ENCODE results near the gene TP63. TPM values are rescaled to one million over a fixed set of nuclear protein-coding genes. Genes with fewer than 3 reads are reported as not detected.

The TP63 gene
- total RNA-seq, 4 donors from 2014 or later = 302 to 485 (median 319) TPM

DNA sequence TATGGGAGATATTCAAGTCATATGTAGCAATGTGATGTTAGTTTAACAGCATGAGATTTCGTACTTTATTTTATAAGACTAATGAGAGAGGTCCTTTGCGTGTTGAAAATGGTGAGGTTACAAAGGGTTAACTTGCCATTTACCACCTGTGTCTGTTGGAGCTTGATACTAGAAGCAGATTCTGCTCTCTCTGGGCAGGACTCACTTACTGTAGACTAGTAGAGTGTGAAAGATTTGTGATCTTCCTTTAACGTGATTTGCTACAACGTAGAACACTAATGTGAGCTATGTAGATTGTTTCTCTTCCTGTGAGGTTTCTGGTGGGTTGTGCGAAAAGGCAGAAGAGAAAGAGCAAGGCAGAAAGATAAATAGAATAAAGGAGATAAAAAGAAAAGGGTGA lies 1.1 kb downstream of the TP63 start:
- peaks cover 19% of the 10 kb centered on the region for H3K4me1 ChIP-seq
- H3K36me3 ChIP-seq = no peaks in the 10 kb centered on the region
- H3K9me3 ChIP-seq = no peaks in the 10 kb centered on the region
- DNase-seq (ENCODE audit: low spot score in 2 of 2) = no peak
- H3K27me3 ChIP-seq = no peaks in the 10 kb centered on the region
- H3K27ac ChIP-seq = no peak overlapping the region
- 79% methylated on average over 5 of the region's 5 CpGs for WGBS
- TF ChIP-seq EP300 (IDR thresholded peaks at IDR 0.05) = no peak
- no peak for TF ChIP-seq POLR2A (IDR thresholded peaks at IDR 0.05)
- no peak for TF ChIP-seq CTCF (IDR thresholded peaks at IDR 0.05)
- TF ChIP-seq POLR2AphosphoS5 (IDR thresholded peaks at IDR 0.05) = no peak
- H3K4me3 ChIP-seq = no peak overlapping the region

DNA sequence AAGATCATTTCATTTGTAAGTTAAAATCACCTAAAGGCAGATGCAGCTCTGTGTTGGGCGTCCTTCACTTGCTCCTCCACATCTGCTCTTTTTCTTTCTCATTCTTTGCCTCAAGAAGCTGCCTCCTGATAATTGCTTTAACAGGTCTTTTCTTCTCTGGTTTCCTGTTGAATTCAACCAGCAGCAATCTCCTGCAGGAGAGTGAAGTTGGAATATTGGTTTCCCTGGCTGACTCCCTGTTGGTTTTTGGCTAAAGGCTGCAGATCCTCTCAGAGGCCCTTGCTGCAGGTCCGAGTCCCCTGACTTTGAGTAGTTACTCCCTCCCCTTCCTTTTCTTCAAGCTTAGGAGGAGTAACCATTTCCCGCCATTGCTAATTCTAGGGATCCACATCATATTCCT lies 4.2 kb downstream of the TP63 start:
- Histone ChIP-seq H3K27me3 (no peaks in the 10 kb centered on the region), H3K9me3 (no peaks in the 10 kb centered on the region), H3K36me3 (no peaks in the 10 kb centered on the region), H3K27ac (no peak overlapping the region), H3K4me1 (peaks cover 7% of the 10 kb centered on the region), H3K4me3 (no peak overlapping the region)
- WGBS = 70% methylated on average over 3 of the region's 3 CpGs
- no peak for DNase-seq (ENCODE audit: low spot score in 2 of 2)
- TF ChIP-seq CTCF (IDR thresholded peaks at IDR 0.05) (no peak), EP300 (IDR thresholded peaks at IDR 0.05) (no peak), POLR2A (IDR thresholded peaks at IDR 0.05) (no peak), POLR2AphosphoS5 (IDR thresholded peaks at IDR 0.05) (no peak)

- no peak for DNase-seq (ENCODE audit: low spot score in 2 of 2)
- WGBS = 87% methylated on average over 5 of the region's 5 CpGs
- no peaks in the 10 kb centered on the region for H3K27me3 ChIP-seq
- H3K9me3 ChIP-seq = no peaks in the 10 kb centered on the region
- H3K36me3 ChIP-seq = no peaks in the 10 kb centered on the region
- H3K4me1 ChIP-seq = no peaks in the 10 kb centered on the region
- no peak overlapping the region for H3K27ac ChIP-seq
- H3K4me3 ChIP-seq = no peak overlapping the region
- TF ChIP-seq CTCF (IDR thresholded peaks at IDR 0.05) (no peak), POLR2A (IDR thresholded peaks at IDR 0.05) (no peak), POLR2AphosphoS5 (IDR thresholded peaks at IDR 0.05) (no peak), EP300 (IDR thresholded peaks at IDR 0.05) (no peak)
These were observed 4.9 kb downstream of the TP63 start for GRCh38 chr3:189636048-189636447.

DNA sequence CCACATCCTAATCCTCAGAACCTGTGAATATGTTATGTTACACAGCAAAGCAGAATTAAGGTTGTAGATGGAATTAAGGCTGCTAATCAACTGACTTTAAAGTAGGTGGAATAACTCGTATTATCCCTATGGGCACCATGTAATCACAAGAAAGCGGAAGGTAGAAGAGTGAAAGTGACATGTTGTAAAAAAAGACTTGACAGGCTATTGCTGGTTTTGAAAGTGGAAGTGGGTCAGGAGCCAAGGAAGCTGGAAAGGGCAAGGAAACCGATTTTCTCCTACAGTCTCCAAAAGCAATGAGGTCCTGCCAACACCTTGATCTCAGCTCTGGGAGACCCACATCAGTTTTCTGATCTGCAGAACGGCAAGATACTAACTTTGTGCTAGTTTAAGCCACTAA lies 6.6 kb downstream of the TP63 start:
- no peak overlapping the region for H3K4me3 ChIP-seq
- H3K27me3 ChIP-seq = no peaks in the 10 kb centered on the region
- 86% methylated on average over 4 of the region's 4 CpGs for WGBS
- DNase-seq (ENCODE audit: low spot score in 2 of 2) = no peak
- no peak for TF ChIP-seq EP300 (IDR thresholded peaks at IDR 0.05)
- no peak for TF ChIP-seq POLR2A (IDR thresholded peaks at IDR 0.05)
- TF ChIP-seq POLR2AphosphoS5 (IDR thresholded peaks at IDR 0.05) = no peak
- no peak for TF ChIP-seq CTCF (IDR thresholded peaks at IDR 0.05)
- H3K36me3 ChIP-seq = no peaks in the 10 kb centered on the region
- no peaks in the 10 kb centered on the region for H3K9me3 ChIP-seq
- H3K27ac ChIP-seq = no peak overlapping the region
- H3K4me1 ChIP-seq = no peaks in the 10 kb centered on the region

DNA sequence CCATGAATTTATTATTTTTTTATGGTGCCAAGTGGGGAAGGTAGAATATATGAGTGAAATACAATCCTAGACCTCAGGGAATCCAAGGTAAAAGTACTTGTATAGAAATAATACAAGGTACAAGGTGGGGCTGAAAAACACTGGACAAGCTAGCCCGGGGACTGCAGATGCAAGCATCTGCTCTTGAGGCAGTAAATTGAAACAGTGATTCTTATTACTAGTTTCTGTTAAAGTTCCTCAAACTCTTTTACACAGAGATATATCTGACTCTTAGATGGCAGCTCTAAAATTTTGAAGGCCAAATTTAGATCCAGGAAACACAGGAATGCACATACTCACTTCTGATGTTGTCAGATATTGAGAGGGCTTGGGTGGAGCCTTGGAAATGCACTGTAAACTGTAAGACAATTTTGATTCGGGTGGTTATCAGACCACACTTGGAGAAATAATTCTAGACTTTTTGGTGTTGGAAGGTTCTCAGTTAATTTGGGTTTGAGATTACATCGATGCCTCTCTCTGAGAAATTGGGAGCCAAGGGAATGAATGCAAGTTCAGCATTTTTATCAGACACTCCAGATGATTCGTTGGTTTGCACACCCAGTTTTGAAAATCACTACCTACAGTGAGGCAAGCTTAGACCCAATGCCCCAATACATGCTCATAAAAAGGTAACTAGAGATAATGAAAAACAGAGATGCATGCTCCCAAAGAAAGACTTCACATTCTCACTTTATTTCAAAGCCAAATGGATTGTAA lies 7.3 kb downstream of the TP63 start:
- H3K36me3 ChIP-seq = no peaks in the 10 kb centered on the region
- WGBS = 63% methylated on average over 4 of the region's 4 CpGs
- no peak overlapping the region for H3K4me3 ChIP-seq
- H3K9me3 ChIP-seq = no peaks in the 10 kb centered on the region
- TF ChIP-seq POLR2AphosphoS5 (IDR thresholded peaks at IDR 0.05) (no peak), EP300 (IDR thresholded peaks at IDR 0.05) (no peak), POLR2A (IDR thresholded peaks at IDR 0.05) (no peak), CTCF (IDR thresholded peaks at IDR 0.05) (no peak)
- no peaks in the 10 kb centered on the region for H3K4me1 ChIP-seq
- no peak overlapping the region for H3K27ac ChIP-seq
- no peaks in the 10 kb centered on the region for H3K27me3 ChIP-seq
- DNase-seq (ENCODE audit: low spot score in 2 of 2) = no peak
